GM19193 (cell line): ENCODE data around the gene EID1.

Source experiments
- POLR2A ChIP-seq: IDR thresholded peaks from 4 replicates; pipeline ENCODE4 v1.6.1; 2011; ENCODE audit not compliant: insufficient read depth, insufficient read length; ENCODE audit errors: extremely low read depth

The EID1 gene

GRCh38 chr15:48877630-48878595 is at the start of gene EID1:
TSS of gene EID1 (plus strand) at chr15:48878134. CDS start at chr15:48878177, 43 bp downstream.
- TF ChIP-seq POLR2A, result peak; percentile 91

- no peak for TF ChIP-seq POLR2A
Measured at GRCh38 chr15:48828471-48828870, 49.5 kb upstream of the EID1 start.

GRCh38 chr15:48828906-48829305 is 49.0 kb upstream of the EID1 start:
- no peak for TF ChIP-seq POLR2A

- TF ChIP-seq POLR2A, result no peak
Measured at GRCh38 chr15:48832648-48833047, 45.3 kb upstream of the EID1 start.

- TF ChIP-seq POLR2A, result no peak
Measured at GRCh38 chr15:48833526-48834239, 44.3 kb upstream of the EID1 start.

GRCh38 chr15:48834756-48835155 is 43.2 kb upstream of the EID1 start:
- no peak for TF ChIP-seq POLR2A

GRCh38 chr15:48842501-48842900 is 35.4 kb upstream of the EID1 start:
- no peak for TF ChIP-seq POLR2A

- no peak for TF ChIP-seq POLR2A
Measured at GRCh38 chr15:48845123-48845522, 32.8 kb upstream of the EID1 start.

- no peak for TF ChIP-seq POLR2A
Measured at GRCh38 chr15:48850648-48851047, 27.3 kb upstream of the EID1 start.

GRCh38 chr15:48851956-48852355 is 26.0 kb upstream of the EID1 start:
- TF ChIP-seq POLR2A, result no peak

GRCh38 chr15:48855501-48856440 is 22.2 kb upstream of the EID1 start:
- no peak for TF ChIP-seq POLR2A

GRCh38 chr15:48856942-48857341 is 21.0 kb upstream of the EID1 start:
- TF ChIP-seq POLR2A, result no peak

GRCh38 chr15:48858401-48858800 is 19.5 kb upstream of the EID1 start:
- no peak for TF ChIP-seq POLR2A

GRCh38 chr15:48859426-48859825 is 18.5 kb upstream of the EID1 start:
- no peak for TF ChIP-seq POLR2A

- no peak for TF ChIP-seq POLR2A
Measured at GRCh38 chr15:48861813-48862431, 16.0 kb upstream of the EID1 start.

GRCh38 chr15:48862705-48863104 is 15.2 kb upstream of the EID1 start:
- TF ChIP-seq POLR2A, result no peak
